Large intestine (tissue), 3 donors: ENCODE data around the gene EML1. TPM values are rescaled to one million over a fixed set of nuclear protein-coding genes. Genes with fewer than 3 reads are reported as not detected.

Source experiments
- DNase-seq, 2 donors: peaks; one replicate each; pipeline versions ENCODE4 v3.0.0 to v3.0.0-alpha.2; 2013
- H3K27ac ChIP-seq: one replicate; pipeline ENCODE4 v1.5.1; 2013; ENCODE audit warnings: low read length
- H3K27me3 ChIP-seq: 2 replicates; pipeline ENCODE4 v1.6.1; 2013; ENCODE audit warnings: low read length; ENCODE audit not compliant: control insufficient read depth, insufficient read depth
- H3K36me3 ChIP-seq: 2 replicates; pipeline ENCODE4 v1.6.1; 2013; ENCODE audit warnings: low read length; ENCODE audit not compliant: control insufficient read depth, insufficient read depth
- H3K4me1 ChIP-seq: one replicate; pipeline ENCODE4 v1.6.1; 2013; ENCODE audit warnings: low read length; ENCODE audit not compliant: control insufficient read depth, insufficient read depth
- H3K4me3 ChIP-seq: one replicate; pipeline ENCODE4 v1.5.1; 2013; ENCODE audit warnings: low read length
- H3K9me3 ChIP-seq: one replicate; pipeline ENCODE4 v1.6.1; 2013; ENCODE audit warnings: mild to moderate bottlenecking, low read depth, low read length, moderate library complexity; ENCODE audit not compliant: control insufficient read depth
- WGBS: methylation state at CpG from one replicate; pipeline ENCODE4 v1.1.5; 2013; ENCODE audit warnings: low lambda C conversion rate; ENCODE audit not compliant: insufficient coverage; 5-methylcytosine and 5-hydroxymethylcytosine counted together
- polyA plus RNA-seq: library from polyadenylated mRNA; unstranded; fragments of 120-200 nt; gene quantifications from one replicate; pipeline ENCODE4 v1.2.1, GENCODE V29; 2013

EML1 gene
- polyA plus RNA-seq, 1 donor, result 22.0 TPM

- no peak overlapping the region for H3K4me3 ChIP-seq
- H3K27ac ChIP-seq, result no peak overlapping the region
- peaks cover 25% of the 10 kb centered on the region for H3K4me1 ChIP-seq
- no peaks in the 10 kb centered on the region for H3K36me3 ChIP-seq
- DNase-seq, result peak in 1 of 2 donors; percentile 43
- WGBS, result no CpG with 5 or more reads among the region's 23 CpGs
- no peaks in the 10 kb centered on the region for H3K9me3 ChIP-seq
- H3K27me3 ChIP-seq, result no peaks in the 10 kb centered on the region
Observed at GRCh38 chr14:99749763-99750715, 43.2 kb upstream of the EML1 start.

DNA sequence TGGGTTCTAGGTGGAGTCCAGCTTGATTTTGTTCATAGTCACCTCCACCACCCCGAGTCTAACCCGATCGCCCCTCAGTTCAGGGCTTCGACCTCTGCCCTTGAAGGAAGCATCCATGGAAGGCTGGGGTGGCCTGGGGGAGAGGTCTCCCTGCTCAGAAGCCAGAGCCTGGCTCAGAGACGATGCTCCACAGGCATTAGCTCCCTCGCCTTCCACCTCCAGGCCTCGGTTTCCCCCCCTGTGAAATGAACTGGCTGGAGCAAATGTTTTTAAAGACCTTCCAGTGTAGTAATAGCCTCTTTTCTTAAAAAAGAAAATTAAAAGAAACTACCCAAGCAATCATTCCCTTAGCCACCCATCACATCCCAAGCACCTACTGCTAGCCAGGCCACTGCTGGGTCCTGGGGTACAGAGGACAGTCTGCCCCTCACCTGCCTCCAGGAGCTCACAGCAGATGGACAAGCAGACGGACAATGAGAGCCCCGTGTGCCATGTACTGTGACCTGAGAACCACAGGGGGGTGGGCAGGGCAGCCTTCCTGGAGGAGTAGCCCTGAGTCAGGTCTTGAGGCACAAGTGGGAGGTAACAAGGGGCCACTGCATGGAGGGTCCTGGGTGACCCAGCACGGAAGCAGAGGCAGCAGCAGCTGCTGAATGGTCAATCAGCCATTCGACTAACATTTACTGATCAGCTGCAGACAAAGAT, 42.3 kb upstream of the EML1 start:
- Histone ChIP-seq H3K9me3 (no peaks in the 10 kb centered on the region), H3K36me3 (no peaks in the 10 kb centered on the region), H3K4me1 (peaks cover 25% of the 10 kb centered on the region), H3K27ac (no peak overlapping the region), H3K27me3 (no peaks in the 10 kb centered on the region), H3K4me3 (no peak overlapping the region)
- DNase-seq, result no peak
- no CpG with 5 or more reads among the region's 11 CpGs for WGBS

GRCh38 chr14:99751539-99752485, 41.4 kb upstream of the EML1 start:
- DNase-seq, result no peak
- WGBS, result no CpG with 5 or more reads among the region's 25 CpGs
- H3K27ac ChIP-seq, result no peak overlapping the region
- H3K36me3 ChIP-seq, result no peaks in the 10 kb centered on the region
- H3K4me3 ChIP-seq, result no peak overlapping the region
- H3K27me3 ChIP-seq, result no peaks in the 10 kb centered on the region
- peaks cover 23% of the 10 kb centered on the region for H3K4me1 ChIP-seq
- no peaks in the 10 kb centered on the region for H3K9me3 ChIP-seq

GRCh38 chr14:99752486-99753121, 40.6 kb upstream of the EML1 start:
- no peaks in the 10 kb centered on the region for H3K9me3 ChIP-seq
- no peak overlapping the region for H3K27ac ChIP-seq
- no peak overlapping the region for H3K4me3 ChIP-seq
- WGBS, result no CpG with 5 or more reads among the region's 9 CpGs
- no peaks in the 10 kb centered on the region for H3K36me3 ChIP-seq
- no peaks in the 10 kb centered on the region for H3K27me3 ChIP-seq
- H3K4me1 ChIP-seq, result peaks cover 22% of the 10 kb centered on the region
- DNase-seq, result peak in 1 of 2 donors; percentile 31

GRCh38 chr14:99753225-99754140, 39.7 kb upstream of the EML1 start:
- WGBS, result no CpG with 5 or more reads among the region's 16 CpGs
- Histone ChIP-seq H3K27ac (no peak overlapping the region), H3K36me3 (no peaks in the 10 kb centered on the region), H3K27me3 (no peaks in the 10 kb centered on the region), H3K4me3 (no peak overlapping the region), H3K9me3 (no peaks in the 10 kb centered on the region), H3K4me1 (peaks cover 22% of the 10 kb centered on the region)
- DNase-seq, result no peak

- Histone ChIP-seq H3K27ac (no peak overlapping the region), H3K4me3 (no peak overlapping the region), H3K9me3 (no peaks in the 10 kb centered on the region), H3K27me3 (no peaks in the 10 kb centered on the region), H3K4me1 (peaks cover 22% of the 10 kb centered on the region), H3K36me3 (no peaks in the 10 kb centered on the region)
- no CpG with 5 or more reads among the region's 24 CpGs for WGBS
- DNase-seq, result no peak
Observed at GRCh38 chr14:99754141-99755067, 38.8 kb upstream of the EML1 start.

DNA sequence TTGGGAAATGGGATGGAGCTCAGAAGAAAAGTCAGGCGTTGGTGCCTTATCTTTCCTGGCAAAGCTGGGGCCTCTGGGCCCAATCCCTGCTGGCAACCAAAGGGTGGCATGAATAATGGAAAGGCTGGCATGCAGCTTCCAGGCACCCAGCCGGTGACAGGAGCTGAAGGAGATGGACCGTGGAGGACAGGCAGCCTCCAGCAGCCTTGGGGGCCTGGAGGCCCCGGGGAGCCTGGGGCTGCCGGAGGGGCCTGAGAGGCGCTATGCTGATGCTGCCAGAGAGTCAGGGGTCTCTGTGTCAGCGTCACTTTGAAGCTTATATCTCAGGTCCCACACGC, 38.2 kb upstream of the EML1 start:
- WGBS, result no CpG with 5 or more reads among the region's 8 CpGs
- H3K4me1 ChIP-seq, result peaks cover 22% of the 10 kb centered on the region
- no peak for DNase-seq

DNA sequence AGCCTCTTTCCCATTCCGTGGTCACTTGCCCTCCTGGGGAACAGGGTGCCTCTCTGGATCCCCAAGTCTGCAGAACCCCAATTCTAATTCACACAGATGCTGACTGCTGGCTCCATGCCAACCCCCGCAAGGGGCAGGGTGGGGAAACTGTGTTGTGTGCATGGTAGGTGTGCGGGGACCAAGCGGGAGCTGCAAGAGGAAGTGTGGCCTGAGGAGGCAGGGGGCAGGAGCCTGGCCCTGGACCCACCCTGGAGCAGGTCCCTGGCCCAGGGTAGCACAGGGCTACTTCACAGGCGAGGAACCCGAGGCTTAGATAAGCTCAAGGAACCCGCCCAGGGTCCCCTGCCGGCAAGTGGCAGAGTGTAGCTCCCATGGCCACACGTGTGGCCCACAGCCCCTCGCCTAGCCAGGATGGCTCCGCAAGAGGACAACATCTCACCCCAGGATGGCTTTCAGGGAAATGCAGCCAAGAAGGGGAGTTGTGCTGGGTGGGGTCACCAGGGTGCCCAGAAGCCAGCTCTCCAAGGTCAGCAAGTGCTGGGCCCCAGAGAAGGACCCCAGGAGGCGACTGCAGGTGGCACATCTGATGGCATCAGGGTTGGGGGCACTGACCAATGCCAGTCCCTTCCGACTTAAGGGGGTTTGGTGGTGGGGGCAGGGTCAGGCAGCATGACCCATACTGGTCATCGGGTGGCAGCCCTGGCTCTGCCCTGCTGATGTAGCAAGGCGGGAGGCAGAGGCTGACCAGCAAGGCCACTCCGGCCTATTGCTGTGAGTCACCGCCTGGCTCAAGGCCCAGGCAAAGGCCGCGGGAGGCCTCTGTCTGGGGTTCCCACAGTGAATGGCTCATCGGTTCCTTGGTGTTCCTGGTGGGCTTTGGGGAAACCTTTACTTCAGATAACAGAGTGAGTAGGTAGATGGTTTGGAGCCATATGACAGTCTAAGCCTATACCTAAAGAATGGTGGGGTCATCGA, 37.3 kb upstream of the EML1 start:
- WGBS, result no CpG with 5 or more reads among the region's 21 CpGs
- Histone ChIP-seq H3K27me3 (no peaks in the 10 kb centered on the region), H3K27ac (no peak overlapping the region), H3K4me1 (peaks cover 22% of the 10 kb centered on the region), H3K36me3 (no peaks in the 10 kb centered on the region), H3K4me3 (no peak overlapping the region), H3K9me3 (no peaks in the 10 kb centered on the region)
- no peak for DNase-seq

More for the DNA sequence above, 38.2 kb upstream of the EML1 start:
- H3K4me3 ChIP-seq, result no peak overlapping the region
- no peaks in the 10 kb centered on the region for H3K9me3 ChIP-seq
- H3K36me3 ChIP-seq, result no peaks in the 10 kb centered on the region
- no peaks in the 10 kb centered on the region for H3K27me3 ChIP-seq
- no peak overlapping the region for H3K27ac ChIP-seq
